Fibroblast of the conjunctiva (primary cell): ENCODE data around the gene GGT6.

Experiments
- DNase-seq: peaks from one replicate; pipeline ENCODE4 v3.0.0-alpha.2; 2010; ENCODE audit warnings: low read depth

Gene GGT6

DNA sequence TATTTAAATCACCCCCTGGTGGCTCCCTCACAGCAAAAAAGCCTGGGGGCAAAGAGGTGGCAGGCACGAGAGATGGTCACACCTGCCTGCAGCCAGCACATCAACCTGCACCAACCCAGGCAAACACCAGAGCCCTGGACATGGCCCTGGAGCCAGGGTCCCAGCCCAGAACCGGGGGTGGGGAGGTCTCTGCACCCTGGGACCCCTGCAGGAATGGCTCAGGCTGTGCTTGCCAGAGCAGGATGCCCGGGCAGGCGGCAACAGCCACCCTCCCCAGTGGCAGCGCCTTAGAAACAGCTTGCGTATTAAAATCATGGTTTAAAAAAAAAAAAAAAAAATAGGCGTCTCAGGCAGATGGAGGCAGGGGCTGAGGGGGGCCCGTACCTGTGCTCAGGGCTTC, 21.4 kb downstream of the GGT6 start:
- no peak for DNase-seq

- DNase-seq, result no peak
Measured at GRCh38 chr17:4538236-4539002, 22.0 kb downstream of the GGT6 start.

- no peak for DNase-seq
Measured at GRCh38 chr17:4537451-4538235, 22.7 kb downstream of the GGT6 start.

DNA sequence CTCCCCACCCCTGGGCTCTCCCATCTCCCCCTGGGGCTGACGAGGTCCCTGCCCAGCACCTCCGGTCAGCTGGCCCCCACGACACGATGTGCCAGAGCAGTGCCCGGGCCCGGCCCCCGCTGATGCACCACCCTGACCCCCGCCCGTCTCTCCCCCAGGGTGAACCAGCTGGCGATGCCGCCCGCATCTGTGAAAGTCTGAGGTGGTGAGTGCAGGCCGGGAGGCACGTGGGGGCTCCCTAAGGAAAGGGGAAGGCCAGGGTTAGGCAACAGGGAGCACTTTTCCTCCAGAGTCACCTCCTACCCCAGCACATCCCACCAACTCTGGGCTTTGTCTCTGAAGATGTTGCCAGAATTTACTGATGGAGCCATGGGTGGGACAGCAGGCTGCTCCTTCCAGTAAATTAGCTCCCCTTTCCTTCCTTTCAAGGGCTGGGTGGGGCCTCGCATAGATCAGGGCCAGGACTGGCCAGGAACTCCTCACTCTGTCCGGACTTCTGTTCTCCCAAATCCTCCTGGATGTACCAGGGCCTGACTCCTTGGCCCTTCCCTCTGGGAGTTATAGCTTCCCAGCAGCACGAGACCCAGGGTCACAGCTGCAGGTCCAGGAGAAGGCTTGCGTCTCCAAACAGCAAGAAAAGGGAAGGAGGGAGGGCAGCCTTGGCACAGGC, 23.5 kb downstream of the GGT6 start:
- DNase-seq, result peak; percentile 21

DNA sequence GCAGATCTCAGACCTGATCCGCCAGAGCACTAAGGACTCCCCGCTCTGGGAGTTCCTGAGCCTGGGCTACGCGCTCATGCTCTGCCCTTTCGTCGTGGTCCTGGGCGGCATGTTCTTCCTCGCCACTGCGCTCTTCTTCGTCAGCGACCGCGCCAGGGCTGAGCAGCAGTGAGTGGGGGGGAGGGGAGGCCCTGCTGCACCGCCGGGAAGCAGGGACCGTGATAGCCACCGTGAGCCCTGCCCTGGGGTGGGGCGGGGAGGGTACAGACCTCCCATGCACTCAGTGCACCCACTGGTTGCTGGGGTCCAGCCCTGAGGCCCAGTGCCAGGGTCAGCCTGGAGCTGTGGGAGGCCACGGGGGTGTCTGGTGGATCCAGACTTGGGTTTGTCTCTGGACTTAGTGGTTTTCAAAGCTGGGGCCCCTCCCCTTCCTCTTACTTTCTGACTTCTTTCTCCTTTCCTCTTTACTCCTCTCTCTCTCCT, 24.1 kb downstream of the GGT6 start:
- DNase-seq, result no peak

- DNase-seq, result no peak
Measured at GRCh38 chr17:4535667-4536258, 24.6 kb downstream of the GGT6 start.

DNA sequence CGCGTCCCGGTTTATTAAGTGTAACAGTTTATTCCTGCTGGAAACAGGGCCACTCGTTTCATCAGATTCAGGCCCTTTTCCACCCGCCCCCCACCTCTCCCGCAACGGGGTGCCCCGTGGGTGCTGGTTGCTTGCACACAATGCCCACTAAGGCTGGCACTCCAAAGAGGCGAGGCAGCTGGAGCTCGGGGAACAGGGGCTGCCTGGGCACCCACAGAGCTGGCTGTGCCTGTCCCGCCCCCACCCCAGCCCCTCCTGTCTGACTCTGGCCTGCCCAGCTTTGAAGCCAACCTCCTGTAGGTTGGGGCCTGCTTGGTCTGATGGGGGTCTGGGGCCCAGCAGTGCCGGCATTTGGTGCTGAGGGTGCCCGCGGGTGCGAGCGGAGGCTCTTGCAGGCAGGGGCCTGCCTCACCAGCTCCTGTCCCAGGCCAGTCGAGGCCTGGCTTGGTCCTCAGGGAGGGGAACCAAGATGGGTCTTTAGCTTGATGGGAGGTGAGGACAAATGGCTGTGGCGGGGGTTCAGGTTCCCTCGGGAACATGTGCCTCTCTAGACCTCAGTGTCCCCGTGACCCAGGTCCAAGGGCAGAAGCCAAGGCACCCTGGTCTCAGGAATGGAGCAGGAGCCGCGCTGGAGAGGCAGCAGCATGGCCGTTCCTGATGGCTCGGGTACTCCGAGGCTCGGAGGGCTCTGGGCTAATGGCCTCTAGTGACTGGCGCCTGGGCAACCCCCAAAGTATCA, 25.3 kb downstream of the GGT6 start:
- no peak for DNase-seq

DNA sequence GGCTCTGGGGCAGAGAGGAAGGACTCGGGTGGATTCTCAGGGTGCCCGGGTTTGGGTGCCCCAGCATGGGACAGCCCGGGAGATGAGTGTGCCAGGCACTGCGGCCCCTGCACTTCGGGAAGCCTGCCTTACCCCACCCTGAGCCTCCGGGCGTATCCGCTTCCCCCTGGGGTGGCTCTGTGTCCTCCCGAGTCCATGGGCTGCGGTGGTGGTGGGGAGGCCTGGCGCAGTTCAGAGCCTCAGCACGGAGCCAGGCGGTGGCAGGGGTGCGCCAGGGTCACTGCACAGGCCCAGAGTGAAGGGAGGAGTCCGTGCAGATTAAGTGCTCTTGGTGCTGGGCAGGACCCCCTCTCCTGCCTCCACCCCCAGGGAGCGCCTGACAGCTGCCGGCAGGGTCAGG, 25.9 kb downstream of the GGT6 start:
- no peak for DNase-seq

GRCh38 chr17:4533523-4534504, 26.6 kb downstream of the GGT6 start:
- DNase-seq, result no peak

GRCh38 chr17:4532860-4533522, 27.4 kb downstream of the GGT6 start:
- DNase-seq, result no peak

DNA sequence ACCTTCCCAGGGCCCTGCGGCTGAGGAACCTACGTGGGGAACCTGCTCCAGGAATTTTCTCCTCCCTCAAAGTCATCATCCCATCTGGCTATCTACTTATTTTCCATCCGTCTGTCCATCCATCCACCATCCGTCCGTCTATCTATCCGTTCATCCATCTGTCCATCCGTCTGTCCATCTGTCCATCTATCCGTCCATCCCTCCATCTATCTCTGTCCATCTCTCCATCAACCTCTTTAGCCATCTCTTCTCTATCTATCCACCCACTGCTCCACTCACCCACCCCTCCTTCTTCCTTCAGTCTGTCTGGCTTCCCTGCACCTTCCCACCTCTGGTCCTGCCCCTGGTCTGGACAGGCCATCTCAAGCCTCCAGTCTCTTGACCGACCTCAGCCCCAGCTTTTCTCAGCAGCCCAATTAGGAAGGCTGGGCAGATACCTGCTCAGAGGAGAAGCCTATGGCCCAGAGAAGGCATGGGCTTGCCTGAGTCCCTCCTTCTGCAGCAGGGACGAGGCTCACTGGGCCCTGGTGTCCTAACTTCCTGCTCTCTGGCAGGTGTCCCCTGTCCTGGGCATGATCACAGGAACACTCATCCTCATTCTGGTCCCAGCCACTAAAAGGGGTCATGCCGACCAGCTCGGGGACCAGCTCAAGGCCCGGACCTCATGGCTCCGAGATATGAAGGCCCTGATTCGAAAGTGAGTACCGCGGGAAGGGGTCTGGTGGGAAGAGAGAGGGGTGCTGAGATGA, 28.2 kb downstream of the GGT6 start:
- no peak for DNase-seq

- DNase-seq, result no peak
Measured at GRCh38 chr17:4530799-4531730, 29.3 kb downstream of the GGT6 start.

- no peak for DNase-seq
Measured at GRCh38 chr17:4529533-4530152, 30.7 kb downstream of the GGT6 start.

GRCh38 chr17:4527566-4528125, 32.7 kb downstream of the GGT6 start:
- no peak for DNase-seq

GRCh38 chr17:4527134-4527533, 33.2 kb downstream of the GGT6 start:
- DNase-seq, result no peak

DNA sequence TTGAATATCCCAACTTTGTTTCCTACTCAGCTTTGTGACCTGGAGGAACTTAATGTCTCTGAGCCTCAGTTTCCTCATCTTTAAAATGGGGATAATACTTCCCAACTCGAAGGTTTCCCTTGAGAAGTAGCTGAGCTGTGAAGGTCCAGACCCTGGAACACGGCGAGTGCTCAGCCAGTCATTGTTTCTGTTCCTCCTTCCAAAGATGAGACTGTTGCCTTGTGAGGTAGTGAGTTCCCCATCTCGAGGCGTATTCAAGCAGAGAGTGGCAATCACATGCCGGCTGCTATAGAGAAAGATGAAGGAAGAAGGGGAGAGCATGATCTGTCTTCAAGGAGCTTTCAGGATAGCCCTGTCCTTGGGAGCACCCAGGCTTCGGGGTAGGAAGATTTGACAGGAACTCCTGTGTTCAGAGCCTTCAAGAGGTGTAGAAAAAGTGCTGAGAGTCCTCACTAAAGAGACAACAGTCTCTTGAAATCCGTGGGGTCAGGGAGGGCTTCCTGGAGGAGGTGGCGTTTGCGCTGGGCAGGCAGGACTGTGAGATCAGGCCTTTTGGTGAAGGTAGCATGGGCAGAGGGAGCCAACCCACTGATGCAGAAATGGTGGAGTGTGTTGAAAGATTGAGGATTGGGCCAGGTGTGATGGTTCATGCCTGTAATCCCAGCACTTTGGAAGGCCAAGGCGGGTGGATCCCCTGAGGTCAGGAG, 34.5 kb downstream of the GGT6 start:
- no peak for DNase-seq

DNA sequence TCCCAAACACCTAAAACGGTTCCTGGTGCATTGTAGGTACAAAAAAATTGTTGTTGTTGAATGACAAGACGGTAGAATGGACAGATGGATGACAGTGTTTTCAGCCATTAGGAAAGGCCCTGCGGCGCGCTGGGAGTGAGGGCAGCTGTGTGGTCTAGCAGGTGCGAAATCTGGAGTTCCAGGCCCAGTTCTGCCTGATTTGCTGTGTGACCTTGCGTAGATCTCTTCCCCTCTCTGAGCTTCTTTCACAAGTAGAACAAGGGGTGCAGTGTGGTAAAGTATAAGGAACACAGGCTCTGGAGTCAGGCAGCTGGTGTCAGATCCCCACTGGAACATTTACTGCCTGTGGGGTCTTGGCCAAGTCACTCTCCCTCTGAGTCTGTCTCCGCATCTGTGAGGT, 36.4 kb downstream of the GGT6 start:
- DNase-seq, result no peak
